Measurements from ENCODE around the gene BCR.

GRCh38 chr22:23192133-23192532 lies 11.8 kb downstream of the BCR start:
- TF ChIP-seq, protein P1, sequence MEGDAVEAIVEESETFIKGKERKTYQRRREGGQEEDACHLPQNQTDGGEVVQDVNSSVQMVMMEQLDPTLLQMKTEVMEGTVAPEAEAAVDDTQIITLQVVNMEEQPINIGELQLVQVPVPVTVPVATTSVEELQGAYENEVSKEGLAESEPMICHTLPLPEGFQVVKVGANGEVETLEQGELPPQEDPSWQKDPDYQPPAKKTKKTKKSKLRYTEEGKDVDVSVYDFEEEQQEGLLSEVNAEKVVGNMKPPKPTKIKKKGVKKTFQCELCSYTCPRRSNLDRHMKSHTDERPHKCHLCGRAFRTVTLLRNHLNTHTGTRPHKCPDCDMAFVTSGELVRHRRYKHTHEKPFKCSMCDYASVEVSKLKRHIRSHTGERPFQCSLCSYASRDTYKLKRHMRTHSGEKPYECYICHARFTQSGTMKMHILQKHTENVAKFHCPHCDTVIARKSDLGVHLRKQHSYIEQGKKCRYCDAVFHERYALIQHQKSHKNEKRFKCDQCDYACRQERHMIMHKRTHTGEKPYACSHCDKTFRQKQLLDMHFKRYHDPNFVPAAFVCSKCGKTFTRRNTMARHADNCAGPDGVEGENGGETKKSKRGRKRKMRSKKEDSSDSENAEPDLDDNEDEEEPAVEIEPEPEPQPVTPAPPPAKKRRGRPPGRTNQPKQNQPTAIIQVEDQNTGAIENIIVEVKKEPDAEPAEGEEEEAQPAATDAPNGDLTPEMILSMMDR (conservative IDR thresholded peaks at IDR 0.05; ENCODE audit: low read length): no peak
- no peak for TF ChIP-seq EZH2phosphoT487 (IDR thresholded peaks at IDR 0.05; ENCODE audit: borderline replicate concordance, low read depth, low read length)
